HCT116 (cell line): ENCODE measurements around the gene VPS35L. TPM values are rescaled to one million over a fixed set of nuclear protein-coding genes. Genes with fewer than 3 reads are reported as not detected.

ENCODE experiments used
- ATAC-seq: fragments of 200-7000 bp; cut with Tn5 transposase; 2 replicates; pipeline ENCODE4 v1.9.1; 2020; ENCODE audit warnings: mild to moderate bottlenecking, moderate library complexity
- BruUV-seq: library from RNA; stranded (reverse); fragments of 400-500 nt; replicated peaks from 2 replicates; lab custom pipeline; 2021; lab: Mats Ljungman, UMichigan
- CTCF ChIA-PET: fragments of 300-600 bp; sonication (Branson Sonifier 250); formaldehyde crosslinking; loops from one replicate; lab custom pipeline; 2021; ENCODE audit warnings: antibody characterized with exemption; lab: Charles Lee
- POLR2A ChIA-PET: fragments of 300-600, 350-600 bp; sonication (Branson Sonifier 250); formaldehyde crosslinking; loops from one replicate; lab custom pipeline; 2021; ENCODE audit warnings: antibody characterized with exemption; lab: Charles Lee
- RAD21 ChIA-PET, 2 experiments: fragments of 300-600 bp; sonication (Branson Sonifier 250); formaldehyde crosslinking; loops; one replicate each; lab custom pipeline; 2023; ENCODE audit warnings: low total read pairs in 2 of 2; ENCODE audit not compliant: uncharacterized antibody in 2 of 2, unreplicated experiment in 2 of 2, low non-redundant PET in 1 of 2; lab: Charles Lee
- DNase-seq: peaks from one replicate; pipeline ENCODE4 v3.0.0-alpha.2; 2010; ENCODE audit warnings: low read depth, low spot score
- H2AFZ ChIP-seq: fragments of 200-600 bp; shearing (Covaris generic), sonication (generic); 2 replicates; pipeline ENCODE4 v1.6.1; 2017; ENCODE audit warnings: low read depth, mixed run types, mixed read lengths, antibody characterized with exemption, low read length; ENCODE audit not compliant: poor library complexity, severe bottlenecking
- H3K27ac ChIP-seq: 2 replicates; pipeline ENCODE4 v1.5.1; 2012; ENCODE audit warnings: low read depth, low read length
- H3K27me3 ChIP-seq: fragments of 200-600 bp; sonication (generic); 2 replicates; pipeline ENCODE4 v1.6.1; 2016; ENCODE audit warnings: mixed run types, low read length, mixed read lengths; ENCODE audit not compliant: insufficient read depth
- H3K36me3 ChIP-seq, 2 experiments: fragments of 200-500 bp in 1 of 2; fragments of 200-600 bp in 1 of 2; sonication (Bioruptor generic) in 1 of 2; sonication (generic) in 1 of 2; 2 replicates each; pipeline versions ENCODE4 v1.5.1 to v1.6.1; 2014 to 2016; ENCODE audit warnings: low read length in 2 of 2, inconsistent platforms in 1 of 2, mixed read lengths in 1 of 2, mixed run types in 1 of 2; ENCODE audit not compliant: insufficient read depth in 2 of 2, control insufficient read depth in 1 of 2
- H3K4me1 ChIP-seq, 2 experiments: fragments of 200-600 bp in 1 of 2; sonication (generic) in 1 of 2; 2 replicates each; pipeline versions ENCODE4 v1.5.1 to v1.6.1; 2012 to 2017; ENCODE audit warnings: low read length in 2 of 2, inconsistent platforms in 1 of 2, mild to moderate bottlenecking in 1 of 2, mixed read lengths in 1 of 2, mixed run types in 1 of 2, moderate library complexity in 1 of 2; ENCODE audit not compliant: insufficient read depth in 2 of 2, control insufficient read depth in 1 of 2
- H3K4me2 ChIP-seq: fragments of 200-600 bp; sonication (generic); 2 replicates; pipeline ENCODE4 v1.6.1; 2017; ENCODE audit warnings: mixed run types, low read length, mixed read lengths
- H3K4me3 ChIP-seq, 2 experiments: fragments of 200-600 bp in 1 of 2; sonication (generic) in 1 of 2; replicated peaks in 1 of 2; 2 replicates each; pipeline ENCODE4 v1.5.1; 2011 to 2016; ENCODE audit warnings: low read length in 2 of 2, control low read depth in 1 of 2, low read depth in 1 of 2, mild to moderate bottlenecking in 1 of 2, mixed read lengths in 1 of 2, mixed run types in 1 of 2
- H3K79me2 ChIP-seq: fragments of 200-600 bp; sonication (generic); 2 replicates; pipeline ENCODE4 v1.6.1; 2017; ENCODE audit warnings: mild to moderate bottlenecking, mixed run types, low read length, moderate library complexity, mixed read lengths; ENCODE audit not compliant: insufficient read depth
- H3K9ac ChIP-seq: fragments of 200-600 bp; sonication (generic); 2 replicates; pipeline ENCODE4 v1.6.1; 2016; ENCODE audit warnings: low read length, mixed read lengths
- H3K9me2 ChIP-seq: fragments of 200-600 bp; sonication (generic), shearing (Covaris generic); 2 replicates; pipeline ENCODE4 v1.6.1; 2017; ENCODE audit warnings: mixed run types, mild to moderate bottlenecking, moderate library complexity; ENCODE audit not compliant: insufficient read depth
- H3K9me3 ChIP-seq, 2 experiments: fragments of 200-500 bp in 1 of 2; fragments of 200-600 bp in 1 of 2; sonication (Bioruptor generic) in 1 of 2; sonication (generic) in 1 of 2; 2 replicates each; pipeline ENCODE4 v1.6.1; 2014 to 2017; ENCODE audit warnings: low read length in 2 of 2, mixed read lengths in 2 of 2, inconsistent platforms in 1 of 2, low read depth in 1 of 2, mild to moderate bottlenecking in 1 of 2, mixed run types in 1 of 2, moderate library complexity in 1 of 2; ENCODE audit not compliant: control insufficient read depth in 1 of 2, insufficient read depth in 1 of 2
- H4K20me1 ChIP-seq: fragments of 200-600 bp; sonication (generic), shearing (Covaris generic); 2 replicates; pipeline ENCODE4 v1.6.1; 2017; ENCODE audit warnings: mixed run types, mild to moderate bottlenecking, moderate library complexity; ENCODE audit not compliant: insufficient read depth
- CBX3 ChIP-seq: IDR thresholded peaks from 2 replicates; pipeline ENCODE4 v1.6.1; 2012; ENCODE audit warnings: low read depth
- CEBPB ChIP-seq: IDR thresholded peaks from 2 replicates; pipeline ENCODE4 v1.6.1; 2012; ENCODE audit warnings: low read depth
- EGR1 ChIP-seq: IDR thresholded peaks from 2 replicates; pipeline ENCODE4 v1.6.1; 2012; ENCODE audit warnings: low read depth
- ELF1 ChIP-seq: IDR thresholded peaks from 2 replicates; pipeline ENCODE4 v1.6.1; 2012; ENCODE audit warnings: low read depth, borderline replicate concordance
- EZH2 ChIP-seq: fragments of 200-600 bp; sonication (generic); IDR thresholded peaks from 2 replicates; pipeline ENCODE4 v1.6.1; 2017; ENCODE audit warnings: antibody characterized with exemption, mixed run types
- EZH2phosphoT487 ChIP-seq: fragments of 200-600 bp; IDR thresholded peaks from 2 replicates; pipeline ENCODE4 v1.6.1; 2018; ENCODE audit warnings: antibody characterized with exemption, borderline replicate concordance
- FOSL1 ChIP-seq: IDR thresholded peaks from 2 replicates; pipeline ENCODE4 v1.6.1; 2012; ENCODE audit warnings: low read depth
- JUND ChIP-seq: IDR thresholded peaks from 2 replicates; pipeline ENCODE4 v1.6.1; 2012
- POLR2A ChIP-seq: IDR thresholded peaks from 2 replicates; pipeline ENCODE4 v1.7.0; 2011; ENCODE audit warnings: borderline replicate concordance; ENCODE audit not compliant: insufficient read depth, insufficient read length; ENCODE audit errors: extremely low read depth
- POLR2AphosphoS5 ChIP-seq: IDR thresholded peaks from 2 replicates; pipeline ENCODE4 v1.6.1; 2011; ENCODE audit warnings: mild to moderate bottlenecking, low read depth, low read length, moderate library complexity
- RAD21 ChIP-seq: IDR thresholded peaks from 2 replicates; pipeline ENCODE4 v1.6.1; 2012; ENCODE audit warnings: low read depth, mild to moderate bottlenecking
- SIN3A ChIP-seq: IDR thresholded peaks from 2 replicates; pipeline ENCODE4 v1.6.1; 2012; ENCODE audit warnings: low read depth
- SP1 ChIP-seq: IDR thresholded peaks from 2 replicates; pipeline ENCODE4 v1.6.1; 2012; ENCODE audit warnings: low read depth
- TCF7L2 ChIP-seq: IDR thresholded peaks from 2 replicates; pipeline ENCODE4 v1.7.0; 2011; ENCODE audit warnings: borderline replicate concordance, inconsistent platforms; ENCODE audit not compliant: insufficient read depth, insufficient read length; ENCODE audit errors: extremely low read depth
- ZFX ChIP-seq: fragments of 450-650 bp; IDR thresholded peaks from 2 replicates; pipeline ENCODE4 v1.6.1; 2017
- ZNF274 ChIP-seq: fragments of 200-500 bp; sonication (Bioruptor generic); IDR thresholded peaks from 2 replicates; pipeline ENCODE4 v1.6.1; 2014; ENCODE audit warnings: mild to moderate bottlenecking, low read depth, low read length, inconsistent platforms
- intact Hi-C: fragments of 100-400 bp; cut with micrococcal nuclease; formaldehyde crosslinking; loops from 2 replicates; pipeline ENCODE4 v1.10.0; 2022
- total RNA-seq: library from RNA; stranded (reverse); gene quantifications from one replicate; pipeline ENCODE4 v1.2.1, GENCODE V29; 2021; ENCODE audit not compliant: unreplicated experiment
- TF ChIP-seq, protein P1 (sequence below): IDR thresholded peaks from 2 replicates; pipeline ENCODE4 v1.6.1; 2012
- TF ChIP-seq, protein P2 (sequence below): IDR thresholded peaks from 2 replicates; pipeline ENCODE4 v1.6.1; 2012
- TF ChIP-seq, protein P3 (sequence below), 3 experiments: fragments of 200-600 bp in 1 of 3; sonication (generic) in 1 of 3; IDR thresholded peaks in 2 of 3; conservative IDR thresholded peaks in 1 of 3; 2 replicates each; pipeline ENCODE4 v1.5.1; 2012 to 2017; ENCODE audit warnings: low read depth in 2 of 3, low read length in 2 of 3, antibody characterized with exemption in 1 of 3, borderline replicate concordance in 1 of 3, control low read depth in 1 of 3, mild to moderate bottlenecking in 1 of 3, mixed read lengths in 1 of 3, mixed run types in 1 of 3, moderate library complexity in 1 of 3; ENCODE audit not compliant: insufficient read depth in 1 of 3
- TF ChIP-seq, protein P4 (sequence below): IDR thresholded peaks from 2 replicates; pipeline ENCODE4 v1.6.1; 2011; ENCODE audit warnings: mild to moderate bottlenecking, low read length, moderate library complexity; ENCODE audit not compliant: insufficient replicate concordance; ENCODE audit errors: extremely low read depth

Gene VPS35L
- total RNA-seq, 1 experiment from 2014 or later, result 21.4 TPM

DNA sequence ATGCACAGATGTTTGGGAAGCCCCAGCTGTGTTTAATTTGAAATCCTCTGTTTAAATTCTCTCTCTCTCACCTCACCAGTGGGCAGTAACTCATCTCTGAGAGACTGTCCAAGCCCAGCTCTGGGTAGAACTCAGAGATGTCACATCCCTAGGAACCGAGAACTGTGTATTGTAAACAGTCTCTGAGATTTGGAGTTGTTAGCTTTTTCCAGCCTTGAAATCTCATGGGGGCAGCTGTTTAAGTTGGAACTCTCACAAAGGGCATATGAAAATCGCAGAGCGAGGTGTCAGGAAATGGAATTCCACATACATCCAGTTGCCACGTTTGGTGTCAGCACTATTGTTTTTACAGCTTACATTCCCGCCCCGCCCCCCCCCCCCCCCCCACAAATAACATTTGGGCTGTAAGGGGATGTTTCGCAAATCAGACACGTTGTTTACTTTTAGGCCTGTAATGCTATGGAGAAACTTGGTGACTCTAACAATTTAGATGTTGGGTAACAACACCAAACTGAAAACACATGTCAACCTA is 34.3 kb downstream of the VPS35L start:
- TF ChIP-seq POLR2AphosphoS5 (no peak), EZH2 (no peak), FOSL1 (no peak), ELF1 (no peak), SP1 (no peak), ZNF274 (no peak), ZFX (no peak), POLR2A (no peak), CBX3 (no peak), EGR1 (no peak), RAD21 (no peak), CEBPB (no peak), JUND (no peak), EZH2phosphoT487 (no peak), SIN3A (no peak), TCF7L2 (no peak)
- TF ChIP-seq, protein P1, sequence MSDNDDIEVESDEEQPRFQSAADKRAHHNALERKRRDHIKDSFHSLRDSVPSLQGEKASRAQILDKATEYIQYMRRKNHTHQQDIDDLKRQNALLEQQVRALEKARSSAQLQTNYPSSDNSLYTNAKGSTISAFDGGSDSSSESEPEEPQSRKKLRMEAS, result no peak
- TF ChIP-seq, protein P2, sequence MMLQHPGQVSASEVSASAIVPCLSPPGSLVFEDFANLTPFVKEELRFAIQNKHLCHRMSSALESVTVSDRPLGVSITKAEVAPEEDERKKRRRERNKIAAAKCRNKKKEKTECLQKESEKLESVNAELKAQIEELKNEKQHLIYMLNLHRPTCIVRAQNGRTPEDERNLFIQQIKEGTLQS, result no peak
- TF ChIP-seq, protein P3, sequence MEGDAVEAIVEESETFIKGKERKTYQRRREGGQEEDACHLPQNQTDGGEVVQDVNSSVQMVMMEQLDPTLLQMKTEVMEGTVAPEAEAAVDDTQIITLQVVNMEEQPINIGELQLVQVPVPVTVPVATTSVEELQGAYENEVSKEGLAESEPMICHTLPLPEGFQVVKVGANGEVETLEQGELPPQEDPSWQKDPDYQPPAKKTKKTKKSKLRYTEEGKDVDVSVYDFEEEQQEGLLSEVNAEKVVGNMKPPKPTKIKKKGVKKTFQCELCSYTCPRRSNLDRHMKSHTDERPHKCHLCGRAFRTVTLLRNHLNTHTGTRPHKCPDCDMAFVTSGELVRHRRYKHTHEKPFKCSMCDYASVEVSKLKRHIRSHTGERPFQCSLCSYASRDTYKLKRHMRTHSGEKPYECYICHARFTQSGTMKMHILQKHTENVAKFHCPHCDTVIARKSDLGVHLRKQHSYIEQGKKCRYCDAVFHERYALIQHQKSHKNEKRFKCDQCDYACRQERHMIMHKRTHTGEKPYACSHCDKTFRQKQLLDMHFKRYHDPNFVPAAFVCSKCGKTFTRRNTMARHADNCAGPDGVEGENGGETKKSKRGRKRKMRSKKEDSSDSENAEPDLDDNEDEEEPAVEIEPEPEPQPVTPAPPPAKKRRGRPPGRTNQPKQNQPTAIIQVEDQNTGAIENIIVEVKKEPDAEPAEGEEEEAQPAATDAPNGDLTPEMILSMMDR (IDR thresholded peaks at IDR 0.05 in 2 of 3, conservative IDR thresholded peaks at IDR 0.05 in 1 of 3; ENCODE audit: borderline replicate concordance in 1 of 3, insufficient read depth in 1 of 3, low read depth in 2 of 3, low read length in 2 of 3), result no peak
- TF ChIP-seq, protein P4, sequence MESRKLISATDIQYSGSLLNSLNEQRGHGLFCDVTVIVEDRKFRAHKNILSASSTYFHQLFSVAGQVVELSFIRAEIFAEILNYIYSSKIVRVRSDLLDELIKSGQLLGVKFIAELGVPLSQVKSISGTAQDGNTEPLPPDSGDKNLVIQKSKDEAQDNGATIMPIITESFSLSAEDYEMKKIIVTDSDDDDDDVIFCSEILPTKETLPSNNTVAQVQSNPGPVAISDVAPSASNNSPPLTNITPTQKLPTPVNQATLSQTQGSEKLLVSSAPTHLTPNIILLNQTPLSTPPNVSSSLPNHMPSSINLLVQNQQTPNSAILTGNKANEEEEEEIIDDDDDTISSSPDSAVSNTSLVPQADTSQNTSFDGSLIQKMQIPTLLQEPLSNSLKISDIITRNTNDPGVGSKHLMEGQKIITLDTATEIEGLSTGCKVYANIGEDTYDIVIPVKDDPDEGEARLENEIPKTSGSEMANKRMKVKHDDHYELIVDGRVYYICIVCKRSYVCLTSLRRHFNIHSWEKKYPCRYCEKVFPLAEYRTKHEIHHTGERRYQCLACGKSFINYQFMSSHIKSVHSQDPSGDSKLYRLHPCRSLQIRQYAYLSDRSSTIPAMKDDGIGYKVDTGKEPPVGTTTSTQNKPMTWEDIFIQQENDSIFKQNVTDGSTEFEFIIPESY, result no peak
- ChIA-PET CTCF (interaction anchor here (1.4 kb wide), 1 partner anchor 10 kb away, joined by 3 read pairs; no protein-coding TSS in a partner anchor), RAD21 (no interaction called here), POLR2A (no interaction called here)
- no peaks in the 10 kb centered on the region for H4K20me1 ChIP-seq
- peaks cover 0 to 1% of the 10 kb centered on the region in 2 experiments; a peak in 1 of 4 replicates for H3K4me1 ChIP-seq
- H3K36me3 ChIP-seq, result no peaks in the 10 kb centered on the region
- H2AFZ ChIP-seq, result no peak overlapping the region
- no peak overlapping the region for H3K27ac ChIP-seq
- no peaks in the 10 kb centered on the region for H3K27me3 ChIP-seq
- no TSS peak for BruUV-seq
- H3K4me3 ChIP-seq, result no peak overlapping the region
- no peak for ATAC-seq
- intact Hi-C loops, result no loop called here
- no peak for DNase-seq
- H3K4me2 ChIP-seq, result no peak overlapping the region
- H3K9ac ChIP-seq, result no peak overlapping the region
- no peaks in the 10 kb centered on the region for H3K9me2 ChIP-seq
- H3K79me2 ChIP-seq, result no peaks in the 10 kb centered on the region
- H3K9me3 ChIP-seq, result no peaks in the 10 kb centered on the region
